AG09319 (cell line): ENCODE measurements around the gene PHAF1.

Source experiments
- DNase-seq: peaks from one replicate; pipeline ENCODE4 v3.0.0-alpha.2; 2010; ENCODE audit warnings: low read depth; ENCODE audit errors: extremely low read depth
- TF ChIP-seq, protein P1 (sequence below): IDR thresholded peaks from 2 replicates; pipeline ENCODE4 v1.5.1; 2011; ENCODE audit warnings: low read depth, mild to moderate bottlenecking, inconsistent platforms, low read length, moderate library complexity

Gene PHAF1

GRCh38 chr16:67192781-67193361 lies 83.1 kb downstream of the PHAF1 start:
- DNase-seq: no peak
- TF ChIP-seq, protein P1, sequence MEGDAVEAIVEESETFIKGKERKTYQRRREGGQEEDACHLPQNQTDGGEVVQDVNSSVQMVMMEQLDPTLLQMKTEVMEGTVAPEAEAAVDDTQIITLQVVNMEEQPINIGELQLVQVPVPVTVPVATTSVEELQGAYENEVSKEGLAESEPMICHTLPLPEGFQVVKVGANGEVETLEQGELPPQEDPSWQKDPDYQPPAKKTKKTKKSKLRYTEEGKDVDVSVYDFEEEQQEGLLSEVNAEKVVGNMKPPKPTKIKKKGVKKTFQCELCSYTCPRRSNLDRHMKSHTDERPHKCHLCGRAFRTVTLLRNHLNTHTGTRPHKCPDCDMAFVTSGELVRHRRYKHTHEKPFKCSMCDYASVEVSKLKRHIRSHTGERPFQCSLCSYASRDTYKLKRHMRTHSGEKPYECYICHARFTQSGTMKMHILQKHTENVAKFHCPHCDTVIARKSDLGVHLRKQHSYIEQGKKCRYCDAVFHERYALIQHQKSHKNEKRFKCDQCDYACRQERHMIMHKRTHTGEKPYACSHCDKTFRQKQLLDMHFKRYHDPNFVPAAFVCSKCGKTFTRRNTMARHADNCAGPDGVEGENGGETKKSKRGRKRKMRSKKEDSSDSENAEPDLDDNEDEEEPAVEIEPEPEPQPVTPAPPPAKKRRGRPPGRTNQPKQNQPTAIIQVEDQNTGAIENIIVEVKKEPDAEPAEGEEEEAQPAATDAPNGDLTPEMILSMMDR: no peak

GRCh38 chr16:67193536-67193935 lies 83.8 kb downstream of the PHAF1 start:
- TF ChIP-seq, protein P1: no peak
- DNase-seq: no peak

DNA sequence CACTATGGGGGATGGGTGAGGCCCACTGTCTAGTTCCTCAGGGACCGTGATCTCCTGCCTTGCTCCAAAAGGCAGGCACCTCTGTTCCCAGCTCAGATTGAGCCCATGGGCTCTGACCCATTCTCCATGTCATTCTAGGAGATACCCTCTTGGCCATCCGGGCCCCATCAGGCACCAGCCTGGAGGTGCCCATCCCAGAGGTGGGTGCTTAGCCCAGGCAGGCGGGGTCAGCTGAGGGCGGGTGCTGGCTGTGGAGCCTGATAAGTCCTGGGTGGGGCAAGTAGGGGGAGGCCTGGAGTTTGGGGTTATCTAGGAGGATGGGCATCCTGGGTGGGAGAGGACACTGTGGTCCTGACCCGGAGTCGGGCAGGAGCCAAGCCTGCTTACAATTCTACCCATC lies 84.5 kb downstream of the PHAF1 start:
- TF ChIP-seq, protein P1: no peak
- DNase-seq: no peak

GRCh38 chr16:67195676-67196075 lies 85.9 kb downstream of the PHAF1 start:
- TF ChIP-seq, protein P1: no peak
- no peak for DNase-seq

GRCh38 chr16:67196881-67197280 lies 87.1 kb downstream of the PHAF1 start:
- TF ChIP-seq, protein P1: no peak
- DNase-seq: no peak

DNA sequence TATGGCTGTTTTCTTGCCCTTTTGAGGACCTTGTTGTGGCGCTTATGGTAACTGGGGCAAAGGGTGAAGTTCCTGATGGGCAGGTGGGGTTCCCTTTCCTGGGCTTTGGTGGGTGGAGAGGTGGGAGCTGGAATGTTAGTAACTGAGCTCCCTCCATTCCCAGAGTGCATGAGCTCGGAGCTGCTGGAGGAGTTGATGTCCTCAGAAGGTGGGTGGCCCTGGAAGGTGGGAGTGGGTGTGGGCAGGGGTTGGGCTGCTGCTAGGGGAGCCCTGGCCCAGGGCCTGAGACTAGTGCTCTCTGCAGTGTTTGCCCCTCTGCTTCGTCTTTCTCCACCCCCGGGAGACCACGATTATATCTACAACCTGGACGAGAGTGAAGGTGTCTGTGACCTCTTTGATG lies 88.0 kb downstream of the PHAF1 start:
- no peak for DNase-seq
- TF ChIP-seq, protein P1: no peak
